BJ (cell line): ENCODE data around the gene WDR38. TPM values are rescaled to one million over a fixed set of nuclear protein-coding genes. Genes with fewer than 3 reads are reported as not detected.

Source experiments
- CTCF ChIA-PET: fragments of 350-600 bp; formaldehyde crosslinking; extraction: SDS; loops from one replicate; lab custom pipeline; 2021; ENCODE audit warnings: antibody characterized with exemption, inconsistent platforms; lab: Yijun Ruan, JAX
- POLR2A ChIA-PET: fragments of 300-600 bp; sonication (Branson Sonifier 250); formaldehyde crosslinking; extraction: SDS; loops from one replicate; lab custom pipeline; 2021; ENCODE audit warnings: antibody characterized with exemption; lab: Charles Lee
- DNase-seq: peaks from one replicate; pipeline ENCODE4 v3.0.0-alpha.2; 2011; ENCODE audit warnings: low read depth
- H3K27me3 ChIP-seq: 2 replicates; pipeline ENCODE4 v1.6.0; 2011; ENCODE audit warnings: low read length; ENCODE audit not compliant: control insufficient read depth, insufficient read depth
- H3K36me3 ChIP-seq: 2 replicates; pipeline ENCODE4 v1.5.1; 2011; ENCODE audit warnings: low read length; ENCODE audit not compliant: control insufficient read depth, insufficient read depth
- H3K4me3 ChIP-seq: 2 replicates; pipeline ENCODE4 v1.5.1; 2011; ENCODE audit warnings: low read depth, mild to moderate bottlenecking, control low read depth, low read length
- polyA plus RNA-seq: library from polyadenylated mRNA; depleted of rRNA; stranded (reverse); fragments of >200 nt; gene quantifications from 2 replicates; pipeline ENCODE4 v1.2.3, GENCODE V29; 2011
- TF ChIP-seq, protein P1 (sequence below): IDR thresholded peaks from 2 replicates; pipeline ENCODE4 v1.5.1; 2011; ENCODE audit warnings: low read depth, mild to moderate bottlenecking, control low read depth, inconsistent platforms, low read length, moderate library complexity; ENCODE audit not compliant: insufficient read depth

Gene WDR38
- polyA plus RNA-seq, 1 experiment = not detected

GRCh38 chr9:124855944-124856765, 2.9 kb downstream of the WDR38 start:
- CTCF ChIA-PET = interaction anchor here (0.8 to 36.1 kb wide), 6 partner anchors 17 to 91 kb away, joined by 3 to 1161 read pairs (median 24); partner anchors contain the start of genes NR6A1 and OLFML2A
- peaks cover 35% of the 10 kb centered on the region for H3K36me3 ChIP-seq
- TF ChIP-seq, protein P1, sequence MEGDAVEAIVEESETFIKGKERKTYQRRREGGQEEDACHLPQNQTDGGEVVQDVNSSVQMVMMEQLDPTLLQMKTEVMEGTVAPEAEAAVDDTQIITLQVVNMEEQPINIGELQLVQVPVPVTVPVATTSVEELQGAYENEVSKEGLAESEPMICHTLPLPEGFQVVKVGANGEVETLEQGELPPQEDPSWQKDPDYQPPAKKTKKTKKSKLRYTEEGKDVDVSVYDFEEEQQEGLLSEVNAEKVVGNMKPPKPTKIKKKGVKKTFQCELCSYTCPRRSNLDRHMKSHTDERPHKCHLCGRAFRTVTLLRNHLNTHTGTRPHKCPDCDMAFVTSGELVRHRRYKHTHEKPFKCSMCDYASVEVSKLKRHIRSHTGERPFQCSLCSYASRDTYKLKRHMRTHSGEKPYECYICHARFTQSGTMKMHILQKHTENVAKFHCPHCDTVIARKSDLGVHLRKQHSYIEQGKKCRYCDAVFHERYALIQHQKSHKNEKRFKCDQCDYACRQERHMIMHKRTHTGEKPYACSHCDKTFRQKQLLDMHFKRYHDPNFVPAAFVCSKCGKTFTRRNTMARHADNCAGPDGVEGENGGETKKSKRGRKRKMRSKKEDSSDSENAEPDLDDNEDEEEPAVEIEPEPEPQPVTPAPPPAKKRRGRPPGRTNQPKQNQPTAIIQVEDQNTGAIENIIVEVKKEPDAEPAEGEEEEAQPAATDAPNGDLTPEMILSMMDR = peak; percentile 55
- POLR2A ChIA-PET = interaction anchor here (0.6 kb wide), 2 partner anchors 33 to 385 kb away, joined by 6 to 14 read pairs; partner anchors contain the start of gene HSPA5
- DNase-seq = no peak
- no peaks in the 10 kb centered on the region for H3K27me3 ChIP-seq
- no peak overlapping the region for H3K4me3 ChIP-seq

DNA sequence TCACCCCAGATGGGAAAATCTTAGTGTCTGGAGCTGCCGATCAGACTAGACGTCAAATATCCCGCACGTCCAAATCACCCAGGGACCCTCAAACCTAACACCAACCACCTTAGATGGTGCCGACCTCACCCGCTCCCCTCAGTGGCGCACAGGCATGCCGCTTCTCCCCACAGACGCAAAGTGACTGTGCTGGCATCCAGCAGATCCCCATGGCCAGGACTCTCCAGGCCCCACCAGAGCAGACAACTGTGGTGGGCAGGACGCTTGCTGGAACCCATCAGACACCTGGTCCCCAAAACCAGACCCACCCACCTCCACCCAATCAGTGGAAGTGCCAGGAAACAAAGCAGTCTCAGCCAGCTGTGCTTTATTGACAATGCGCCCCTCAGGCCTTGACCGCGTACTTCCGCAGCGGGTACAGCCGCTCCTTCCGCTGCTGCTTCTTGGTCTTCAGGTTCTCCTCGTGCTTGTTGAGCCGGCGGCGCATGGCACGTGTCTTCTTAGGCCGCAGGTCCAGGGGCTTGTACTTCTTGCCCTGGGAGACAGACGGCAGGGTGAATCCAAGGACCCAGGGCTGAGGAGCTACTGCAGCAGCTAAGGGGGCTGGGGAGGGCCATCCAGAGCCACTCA, 4.4 kb downstream of the WDR38 start:
- peaks cover 35% of the 10 kb centered on the region for H3K36me3 ChIP-seq
- ChIA-PET CTCF (interaction anchor here (12.0 to 36.1 kb wide), 2 partner anchors 19 to 81 kb away, joined by 236 to 1161 read pairs; partner anchors contain the start of genes NR6A1 and OLFML2A), POLR2A (no interaction called here)
- TF ChIP-seq, protein P1 = no peak
- no peak overlapping the region for H3K4me3 ChIP-seq
- DNase-seq = no peak
- H3K27me3 ChIP-seq = no peaks in the 10 kb centered on the region

DNA sequence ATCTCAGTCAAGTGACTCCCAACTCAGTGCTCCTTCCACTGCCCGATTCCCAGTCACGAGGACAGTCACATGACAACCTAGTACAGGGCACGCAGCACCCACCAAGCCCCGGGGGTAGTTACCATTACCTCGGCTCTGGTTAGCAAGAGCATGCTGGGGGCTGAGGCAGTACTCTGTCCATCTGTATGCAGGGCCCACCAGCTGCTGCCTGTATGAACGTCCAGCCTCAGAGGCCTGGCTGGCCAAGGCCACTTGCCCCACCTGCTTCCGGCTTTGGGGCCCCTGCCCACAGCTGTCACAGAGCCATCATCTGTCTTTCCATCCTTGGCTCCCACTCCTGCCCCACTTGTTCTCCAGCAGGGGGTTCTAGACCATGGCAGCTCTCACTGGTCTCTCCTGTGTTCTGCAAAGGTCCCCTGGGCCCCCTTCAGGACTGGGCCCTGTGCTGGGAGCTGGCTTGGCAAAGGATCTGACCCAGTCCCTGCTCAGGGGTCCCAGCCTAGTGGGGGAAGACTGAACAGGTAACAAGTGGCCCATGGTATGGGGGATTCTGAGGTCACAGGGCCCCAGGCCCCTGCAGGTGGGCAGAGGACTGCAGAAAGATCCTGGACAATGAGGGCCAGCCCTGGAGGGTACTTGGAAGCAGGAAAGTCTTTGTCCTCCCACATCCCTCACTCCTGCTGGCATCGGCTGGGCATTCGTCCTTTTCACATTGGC, 5.2 kb downstream of the WDR38 start:
- H3K36me3 ChIP-seq = peaks cover 35% of the 10 kb centered on the region
- H3K27me3 ChIP-seq = no peaks in the 10 kb centered on the region
- ChIA-PET CTCF (interaction anchor here (1.5 to 36.1 kb wide), 3 partner anchors 20 to 82 kb away, joined by 5 to 1161 read pairs (median 236); partner anchors contain the start of genes NR6A1 and OLFML2A), POLR2A (no interaction called here)
- H3K4me3 ChIP-seq = no peak overlapping the region
- TF ChIP-seq, protein P1 = no peak
- DNase-seq = no peak

- DNase-seq = no peak
- POLR2A ChIA-PET = interaction anchor here (1.1 kb wide), 1 partner anchor 381 kb away, joined by 3 read pairs; the partner anchor contains the start of gene HSPA5
These were observed 6.7 kb downstream of the WDR38 start for GRCh38 chr9:124859803-124860581.

More at GRCh38 chr9:124859803-124860581, 6.7 kb downstream of the WDR38 start:
- TF ChIP-seq, protein P1 = no peak
- CTCF ChIA-PET = interaction anchor here (0.7 to 36.1 kb wide), 3 partner anchors 20 to 284 kb away, joined by 3 to 1161 read pairs (median 6); partner anchors contain the start of genes NR6A1, OLFML2A and SCAI
- Histone ChIP-seq H3K4me3 (peak overlapping the region; percentile 96), H3K27me3 (no peaks in the 10 kb centered on the region), H3K36me3 (peaks cover 35% of the 10 kb centered on the region)
